CD14-positive monocyte (primary cell): Measurements from ENCODE around the gene DBT. TPM values are rescaled to one million over a fixed set of nuclear protein-coding genes. Genes with fewer than 3 reads are reported as not detected.

Experiments
- DNase-seq, 3 donors: peaks; one replicate each; pipeline ENCODE4 v3.0.0-alpha.2; 2011 to 2022
- H2AFZ ChIP-seq: 2 replicates; pipeline ENCODE4 v1.6.0; 2012; ENCODE audit warnings: mild to moderate bottlenecking, low read depth, low read length, inconsistent platforms; ENCODE audit not compliant: insufficient read depth, poor library complexity, severe bottlenecking
- H3K27ac ChIP-seq, 2 donors: 1 replicate in 1 of 2; 2 replicates in 1 of 2; pipeline ENCODE4 v1.5.1; 2012 to 2013; ENCODE audit warnings: low read length in 2 of 2, control low read depth in 1 of 2, inconsistent platforms in 1 of 2, low read depth in 1 of 2, mild to moderate bottlenecking in 1 of 2
- H3K27me3 ChIP-seq, 2 donors: one replicate each; pipeline versions ENCODE4 v1.6.0 to v1.6.1; 2011 to 2013; ENCODE audit warnings: low read length in 2 of 2; ENCODE audit not compliant: control insufficient read depth in 2 of 2, insufficient read depth in 2 of 2
- H3K36me3 ChIP-seq, 2 donors: replicated peaks in 1 of 2; 1 replicate in 1 of 2; 2 replicates in 1 of 2; pipeline versions ENCODE4 v1.5.1 to v1.6.1; 2012 to 2013; ENCODE audit warnings: low read length in 2 of 2, control low read depth in 1 of 2, inconsistent platforms in 1 of 2, mild to moderate bottlenecking in 1 of 2; ENCODE audit not compliant: insufficient read depth in 2 of 2, control insufficient read depth in 1 of 2
- H3K4me1 ChIP-seq, 2 donors: 1 replicate in 1 of 2; 2 replicates in 1 of 2; pipeline versions ENCODE4 v1.5.1 to v1.6.1; 2012 to 2013; ENCODE audit warnings: low read length in 2 of 2, control low read depth in 1 of 2, inconsistent platforms in 1 of 2, mild to moderate bottlenecking in 1 of 2, moderate library complexity in 1 of 2; ENCODE audit not compliant: insufficient read depth in 2 of 2, control insufficient read depth in 1 of 2
- H3K4me2 ChIP-seq: replicated peaks from 2 replicates; pipeline ENCODE3; 2012; ENCODE audit warnings: low read length, moderate library complexity, mild to moderate bottlenecking; ENCODE audit not compliant: poor library complexity, severe bottlenecking; ENCODE audit errors: extremely low read depth
- H3K4me3 ChIP-seq, 3 experiments: fragments of 200-600 bp in 1 of 3; sonication (generic) in 1 of 3; replicated peaks in 1 of 3; 1 replicate in 2 of 3; 2 replicates in 1 of 3; pipeline ENCODE4 v1.5.1; 2011 to 2013; ENCODE audit warnings: low read length in 3 of 3, mild to moderate bottlenecking in 3 of 3, control low read depth in 2 of 3, low read depth in 2 of 3, inconsistent platforms in 1 of 3, moderate library complexity in 1 of 3
- H3K79me2 ChIP-seq: 2 replicates; pipeline ENCODE4 v1.6.0; 2012; ENCODE audit warnings: mild to moderate bottlenecking, control low read depth, inconsistent platforms, low read length, moderate library complexity; ENCODE audit not compliant: insufficient read depth
- H3K9ac ChIP-seq: 2 replicates; pipeline ENCODE4 v1.6.0; 2017; ENCODE audit warnings: low read length, mild to moderate bottlenecking; ENCODE audit not compliant: insufficient read depth, poor library complexity, severe bottlenecking
- H3K9me3 ChIP-seq, 2 donors: replicated peaks in 1 of 2; 1 replicate in 1 of 2; 2 replicates in 1 of 2; pipeline versions ENCODE4 v1.5.1 to v1.6.1; 2012 to 2013; ENCODE audit warnings: low read length in 2 of 2, control low read depth in 1 of 2; ENCODE audit not compliant: control insufficient read depth in 1 of 2, insufficient read depth in 1 of 2
- H4K20me1 ChIP-seq: 2 replicates; pipeline ENCODE4 v1.6.0; 2012; ENCODE audit warnings: mild to moderate bottlenecking, low read length, control low read depth, moderate library complexity; ENCODE audit not compliant: insufficient read depth
- H3K27ac Mint-ChIP-seq, 7 donors: one replicate each; pipeline ENCODE4 v1.8.0; 2020; ENCODE audit warnings: mild to moderate bottlenecking in 7 of 7, mixed read lengths in 7 of 7, moderate library complexity in 6 of 7, inconsistent platforms in 2 of 7
- H3K27me3 Mint-ChIP-seq, 3 donors: one replicate each; pipeline ENCODE4 v1.8.0; 2021 to 2022; ENCODE audit warnings: low read depth in 3 of 3, mild to moderate bottlenecking in 3 of 3, mixed read lengths in 3 of 3, moderate library complexity in 3 of 3, inconsistent platforms in 1 of 3
- H3K36me3 Mint-ChIP-seq, 2 donors: one replicate each; pipeline ENCODE4 v1.8.0; 2020; ENCODE audit warnings: mixed read lengths in 2 of 2, inconsistent platforms in 1 of 2, mild to moderate bottlenecking in 1 of 2
- H3K4me1 Mint-ChIP-seq: one replicate; pipeline ENCODE4 v1.8.0; 2020; ENCODE audit warnings: mild to moderate bottlenecking, mixed read lengths
- H3K4me3 Mint-ChIP-seq, 2 donors: one replicate each; pipeline ENCODE4 v1.8.0; 2020; ENCODE audit warnings: mild to moderate bottlenecking in 2 of 2, mixed read lengths in 2 of 2, moderate library complexity in 1 of 2
- H3K9me3 Mint-ChIP-seq, 7 donors: one replicate each; pipeline ENCODE4 v1.8.0; 2020 to 2022; ENCODE audit warnings: mixed read lengths in 7 of 7, mild to moderate bottlenecking in 6 of 7, moderate library complexity in 6 of 7, inconsistent platforms in 2 of 7
- WGBS: methylation state at CpG from one replicate; pipeline ENCODE4 v1.1.5; 2013; ENCODE audit warnings: missing lambda C conversion rate; ENCODE audit not compliant: insufficient coverage; 5-methylcytosine and 5-hydroxymethylcytosine counted together
- intact Hi-C, 2 donors: fragments of 100-400 bp; cut with micrococcal nuclease; formaldehyde crosslinking; loops; one replicate each; pipeline versions ENCODE4 v1.15.0 to v1.15.1; 2023
- polyA plus RNA-seq, 3 donors: library from polyadenylated mRNA; depleted of rRNA in 1 of 3; unstranded in 2 of 3; stranded (reverse) in 1 of 3; fragments of 300-500 nt in 2 of 3; fragments of >200 nt in 1 of 3; fragmentation: Illumina TruSeq in 2 of 3; gene quantifications; 1 replicate in 2 of 3; 2 replicates in 1 of 3; pipeline ENCODE4 v1.2.3, GENCODE V29; 2012 to 2021
- TF ChIP-seq, protein P1 (sequence below): fragments of 200-600 bp; IDR thresholded peaks from one replicate; pipeline ENCODE4 v1.8.0; 2022; ENCODE audit warnings: antibody characterized with exemption, mild to moderate bottlenecking

The DBT gene
- polyA plus RNA-seq, 3 donors: 1.1 to 2.7 (median 1.5) TPM

DNA sequence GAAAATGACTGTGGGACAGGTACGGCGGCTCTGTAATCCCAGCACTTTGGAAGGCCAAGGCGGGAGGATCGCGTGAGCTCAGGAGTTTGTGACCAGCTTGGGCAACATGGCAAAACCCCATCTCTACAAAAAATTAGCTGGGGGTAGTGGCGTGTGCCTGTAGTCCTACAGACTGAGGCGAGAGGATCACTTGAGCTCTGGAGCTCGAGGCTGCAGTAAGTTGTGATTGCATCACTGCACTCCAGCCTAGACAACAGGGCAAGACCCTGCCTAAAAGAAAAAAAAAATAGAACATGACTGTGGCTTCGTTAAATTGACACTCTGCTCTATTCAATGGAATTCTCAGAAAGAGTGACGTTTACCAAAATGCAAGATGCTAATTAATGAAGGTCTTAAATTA, 3.9 kb upstream of the DBT start:
- TF ChIP-seq, protein P1, sequence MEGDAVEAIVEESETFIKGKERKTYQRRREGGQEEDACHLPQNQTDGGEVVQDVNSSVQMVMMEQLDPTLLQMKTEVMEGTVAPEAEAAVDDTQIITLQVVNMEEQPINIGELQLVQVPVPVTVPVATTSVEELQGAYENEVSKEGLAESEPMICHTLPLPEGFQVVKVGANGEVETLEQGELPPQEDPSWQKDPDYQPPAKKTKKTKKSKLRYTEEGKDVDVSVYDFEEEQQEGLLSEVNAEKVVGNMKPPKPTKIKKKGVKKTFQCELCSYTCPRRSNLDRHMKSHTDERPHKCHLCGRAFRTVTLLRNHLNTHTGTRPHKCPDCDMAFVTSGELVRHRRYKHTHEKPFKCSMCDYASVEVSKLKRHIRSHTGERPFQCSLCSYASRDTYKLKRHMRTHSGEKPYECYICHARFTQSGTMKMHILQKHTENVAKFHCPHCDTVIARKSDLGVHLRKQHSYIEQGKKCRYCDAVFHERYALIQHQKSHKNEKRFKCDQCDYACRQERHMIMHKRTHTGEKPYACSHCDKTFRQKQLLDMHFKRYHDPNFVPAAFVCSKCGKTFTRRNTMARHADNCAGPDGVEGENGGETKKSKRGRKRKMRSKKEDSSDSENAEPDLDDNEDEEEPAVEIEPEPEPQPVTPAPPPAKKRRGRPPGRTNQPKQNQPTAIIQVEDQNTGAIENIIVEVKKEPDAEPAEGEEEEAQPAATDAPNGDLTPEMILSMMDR: no peak
- 43% methylated on average over 5 of the region's 10 CpGs for WGBS

DNA sequence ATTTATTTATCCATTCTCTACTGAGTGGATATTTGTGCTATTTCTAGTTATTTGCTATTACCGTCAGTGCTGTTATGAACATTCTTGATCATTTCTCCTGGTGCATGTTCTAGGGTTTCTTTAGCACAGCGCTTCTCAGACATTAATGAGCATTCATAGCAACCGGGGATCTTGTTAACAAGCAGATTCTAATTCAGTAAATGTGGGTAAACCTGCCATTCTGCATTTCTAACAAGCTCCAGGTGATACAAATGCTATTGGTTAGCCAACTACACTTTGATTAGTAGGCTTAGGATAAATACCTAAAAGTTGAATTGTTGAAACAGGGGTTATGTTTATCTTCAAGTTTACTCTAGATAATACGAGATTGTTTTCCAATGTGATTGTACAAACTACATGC, 3.3 kb upstream of the DBT start:
- H3K27ac Mint-ChIP-seq: no peak overlapping the region

More for the DNA sequence above, 3.9 kb upstream of the DBT start:
- H3K36me3 Mint-ChIP-seq: no peaks in the 10 kb centered on the region
- H3K9me3 Mint-ChIP-seq: peaks cover 0 to 4% (median 0%) of the 10 kb centered on the region in 7 donors
- H3K27me3 Mint-ChIP-seq: peaks cover 0 to 2% (median 1%) of the 10 kb centered on the region in 3 donors
- DNase-seq: no peak
- Histone ChIP-seq H3K27ac (no peak overlapping the region), H3K9me3 (no peaks in the 10 kb centered on the region), H3K9ac (no peak overlapping the region), H2AFZ (no peak overlapping the region), H3K79me2 (peaks cover 10% of the 10 kb centered on the region), H3K4me3 (no peak overlapping the region), H3K4me2 (no peak overlapping the region), H3K4me1 (peaks cover 12 to 18% of the 10 kb centered on the region in 2 donors), H3K36me3 (no peaks in the 10 kb centered on the region), H4K20me1 (no peaks in the 10 kb centered on the region), H3K27me3 (no peaks in the 10 kb centered on the region)
- H3K4me3 Mint-ChIP-seq: no peak overlapping the region
- intact Hi-C loops: no loop called here
- H3K27ac Mint-ChIP-seq: no peak overlapping the region
- H3K4me1 Mint-ChIP-seq: peaks cover 10% of the 10 kb centered on the region

More for the DNA sequence above, 3.3 kb upstream of the DBT start:
- H3K27me3 ChIP-seq: no peaks in the 10 kb centered on the region
- no peaks in the 10 kb centered on the region for H3K36me3 ChIP-seq
- intact Hi-C loops: no loop called here
- no peaks in the 10 kb centered on the region for H3K9me3 Mint-ChIP-seq
- H3K4me2 ChIP-seq: no peak overlapping the region
- H2AFZ ChIP-seq: no peak overlapping the region
- no peaks in the 10 kb centered on the region for H3K36me3 Mint-ChIP-seq
- H3K4me1 ChIP-seq: peaks cover 13 to 18% of the 10 kb centered on the region in 2 donors
- H3K9me3 ChIP-seq: no peaks in the 10 kb centered on the region
- peaks cover 10% of the 10 kb centered on the region for H3K4me1 Mint-ChIP-seq
- no peaks in the 10 kb centered on the region for H4K20me1 ChIP-seq
- H3K4me3 Mint-ChIP-seq: no peak overlapping the region
- H3K9ac ChIP-seq: no peak overlapping the region
- TF ChIP-seq, protein P1: no peak
- no peak overlapping the region for H3K27ac ChIP-seq
- peaks cover 0 to 2% (median 1%) of the 10 kb centered on the region in 3 donors for H3K27me3 Mint-ChIP-seq
- no peak overlapping the region for H3K4me3 ChIP-seq
- no peak for DNase-seq
- WGBS: 100% methylated on average over 2 of the region's 4 CpGs
- H3K79me2 ChIP-seq: peaks cover 17% of the 10 kb centered on the region
